Mammary epithelial cell (primary cell): ENCODE results near the gene ARMS2.

Source experiments
- EZH2 ChIP-seq: IDR thresholded peaks from 2 replicates; pipeline ENCODE4 v1.6.1; 2012; ENCODE audit warnings: low read length, inconsistent platforms, borderline replicate concordance
- TF ChIP-seq, protein P1 (sequence below), 2 donors: IDR thresholded peaks in 1 of 2; conservative IDR thresholded peaks in 1 of 2; 2 replicates each; pipeline ENCODE4 v1.5.1; 2011 to 2012; ENCODE audit warnings: inconsistent platforms in 2 of 2, low read length in 2 of 2, mild to moderate bottlenecking in 2 of 2, control low read depth in 1 of 2, low read depth in 1 of 2; ENCODE audit not compliant: insufficient read depth in 1 of 2; ENCODE audit errors: extremely low read depth in 1 of 2

DNA sequence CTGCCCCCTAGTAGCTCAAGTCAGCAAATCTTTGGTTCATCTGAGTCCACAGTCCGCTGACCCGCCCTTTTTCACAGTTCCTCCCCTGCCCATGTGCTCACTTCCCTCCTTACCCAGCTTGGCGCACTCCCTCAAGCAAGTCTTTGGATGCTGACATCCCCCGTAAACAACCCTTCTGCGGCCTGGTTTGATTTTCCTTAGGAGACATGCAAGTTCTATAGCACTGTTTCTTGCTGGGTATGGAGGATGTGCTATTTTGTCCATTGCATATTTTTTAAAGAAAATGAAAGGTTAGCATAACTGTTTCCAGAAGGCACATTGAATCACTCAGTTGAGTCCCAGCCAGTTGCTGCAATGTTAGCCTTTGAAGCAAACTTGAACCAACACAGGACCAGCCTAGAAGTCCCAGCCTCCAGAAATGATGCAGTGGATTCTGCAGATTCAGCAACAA, 45.1 kb downstream of the ARMS2 start:
- no peak for TF ChIP-seq EZH2
- TF ChIP-seq, protein P1, sequence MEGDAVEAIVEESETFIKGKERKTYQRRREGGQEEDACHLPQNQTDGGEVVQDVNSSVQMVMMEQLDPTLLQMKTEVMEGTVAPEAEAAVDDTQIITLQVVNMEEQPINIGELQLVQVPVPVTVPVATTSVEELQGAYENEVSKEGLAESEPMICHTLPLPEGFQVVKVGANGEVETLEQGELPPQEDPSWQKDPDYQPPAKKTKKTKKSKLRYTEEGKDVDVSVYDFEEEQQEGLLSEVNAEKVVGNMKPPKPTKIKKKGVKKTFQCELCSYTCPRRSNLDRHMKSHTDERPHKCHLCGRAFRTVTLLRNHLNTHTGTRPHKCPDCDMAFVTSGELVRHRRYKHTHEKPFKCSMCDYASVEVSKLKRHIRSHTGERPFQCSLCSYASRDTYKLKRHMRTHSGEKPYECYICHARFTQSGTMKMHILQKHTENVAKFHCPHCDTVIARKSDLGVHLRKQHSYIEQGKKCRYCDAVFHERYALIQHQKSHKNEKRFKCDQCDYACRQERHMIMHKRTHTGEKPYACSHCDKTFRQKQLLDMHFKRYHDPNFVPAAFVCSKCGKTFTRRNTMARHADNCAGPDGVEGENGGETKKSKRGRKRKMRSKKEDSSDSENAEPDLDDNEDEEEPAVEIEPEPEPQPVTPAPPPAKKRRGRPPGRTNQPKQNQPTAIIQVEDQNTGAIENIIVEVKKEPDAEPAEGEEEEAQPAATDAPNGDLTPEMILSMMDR (conservative IDR thresholded peaks at IDR 0.05 in 1 of 2, IDR thresholded peaks at IDR 0.05 in 1 of 2; ENCODE audit: extremely low read depth in 1 of 2, insufficient read depth in 1 of 2, low read depth in 1 of 2, low read length in 2 of 2), result no peak
